T47D (cell line): ENCODE results near the gene BCL7A.

ENCODE experiments used
- DNase-seq, 2 experiments: peaks; one replicate each; pipeline versions ENCODE4 v3.0.0 to v3.0.0-alpha.2; 2011 to 2012; ENCODE audit warnings: low read depth in 1 of 2, low spot score in 1 of 2
- JUND ChIP-seq: IDR thresholded peaks from 2 replicates; pipeline ENCODE4 v1.6.1; 2012; ENCODE audit warnings: low read depth
- in situ Hi-C: cut with HindIII; loops from 2 replicates; pipeline ENCODE4 v1.10.0; 2016; ENCODE audit warnings: low sequenced_read_pairs, low pct_unique_long_range_greater_than_20kb

Gene BCL7A

DNA sequence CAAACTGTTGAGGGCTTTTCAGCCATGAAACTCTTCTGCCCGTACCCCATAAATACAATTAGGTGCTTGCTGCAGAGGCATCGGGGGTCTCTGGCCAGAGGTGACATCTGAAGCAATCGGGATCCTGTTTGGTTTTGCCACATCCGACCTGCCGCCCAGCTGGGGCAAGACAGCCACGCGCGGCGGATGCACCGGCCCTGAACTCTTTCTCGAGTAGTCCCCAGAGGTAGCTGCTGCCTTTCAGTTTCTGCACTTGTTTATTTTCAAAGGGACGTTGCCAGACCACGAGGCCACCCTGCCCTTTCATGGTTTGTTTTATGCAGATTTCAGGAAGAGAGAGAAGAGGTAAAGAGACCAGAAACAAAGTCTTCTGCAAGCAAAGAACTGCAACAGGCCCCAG lies 46.3 kb downstream of the BCL7A start:
- no peak for TF ChIP-seq JUND
- DNase-seq: no peak
- in situ Hi-C loops: no loop called here

DNA sequence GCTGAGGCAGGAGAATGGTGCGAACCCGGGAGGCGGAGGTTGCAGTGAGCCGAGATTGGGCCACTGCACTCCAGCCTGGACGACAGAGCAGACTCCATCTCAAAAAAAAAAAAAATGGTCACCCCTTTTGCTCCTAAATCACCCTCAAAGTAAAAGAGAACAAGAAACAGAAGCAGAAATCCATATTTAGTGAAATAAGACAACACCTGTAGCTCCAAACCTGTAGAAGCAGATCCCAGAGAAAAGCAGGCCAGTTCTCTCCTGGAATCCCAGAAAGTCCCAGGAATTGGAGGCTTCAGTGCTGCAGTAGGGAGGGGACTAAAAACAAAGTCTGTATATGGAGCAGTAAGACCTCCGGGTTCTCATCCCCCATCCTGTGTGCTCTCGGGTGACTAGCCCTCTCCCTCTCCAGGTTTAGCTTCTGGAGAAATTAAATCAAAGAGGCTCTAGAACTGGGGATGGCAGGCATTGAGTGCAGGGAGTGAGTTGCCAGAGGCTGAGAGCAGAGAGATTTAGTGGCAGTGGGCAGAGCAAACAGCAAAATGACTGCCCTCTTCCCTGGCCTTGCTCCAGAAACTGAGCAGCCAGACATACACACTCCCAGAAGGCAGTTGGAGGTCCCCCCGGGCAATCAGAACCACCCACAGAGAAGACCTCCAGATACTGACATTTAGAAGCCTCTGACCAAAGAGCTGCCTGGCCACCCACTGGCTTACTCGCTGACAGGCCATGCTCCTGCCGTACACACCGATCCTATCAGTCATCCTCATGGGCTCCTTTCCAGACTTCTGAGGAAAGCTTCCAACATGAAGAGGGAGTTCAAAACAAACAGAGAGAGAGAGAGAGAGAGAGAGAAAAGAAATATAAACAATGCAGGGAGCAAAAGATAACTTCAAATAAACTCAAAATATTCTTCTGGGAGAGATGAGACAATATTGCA lies 50.6 kb downstream of the BCL7A start:
- peak; percentile 56 to 86 for DNase-seq
- in situ Hi-C loops: no loop called here
- TF ChIP-seq JUND: no peak

- TF ChIP-seq JUND: no peak
- DNase-seq: no peak
- in situ Hi-C loops: no loop called here
These were observed 52.1 kb downstream of the BCL7A start for GRCh38 chr12:122073815-122074214.

DNA sequence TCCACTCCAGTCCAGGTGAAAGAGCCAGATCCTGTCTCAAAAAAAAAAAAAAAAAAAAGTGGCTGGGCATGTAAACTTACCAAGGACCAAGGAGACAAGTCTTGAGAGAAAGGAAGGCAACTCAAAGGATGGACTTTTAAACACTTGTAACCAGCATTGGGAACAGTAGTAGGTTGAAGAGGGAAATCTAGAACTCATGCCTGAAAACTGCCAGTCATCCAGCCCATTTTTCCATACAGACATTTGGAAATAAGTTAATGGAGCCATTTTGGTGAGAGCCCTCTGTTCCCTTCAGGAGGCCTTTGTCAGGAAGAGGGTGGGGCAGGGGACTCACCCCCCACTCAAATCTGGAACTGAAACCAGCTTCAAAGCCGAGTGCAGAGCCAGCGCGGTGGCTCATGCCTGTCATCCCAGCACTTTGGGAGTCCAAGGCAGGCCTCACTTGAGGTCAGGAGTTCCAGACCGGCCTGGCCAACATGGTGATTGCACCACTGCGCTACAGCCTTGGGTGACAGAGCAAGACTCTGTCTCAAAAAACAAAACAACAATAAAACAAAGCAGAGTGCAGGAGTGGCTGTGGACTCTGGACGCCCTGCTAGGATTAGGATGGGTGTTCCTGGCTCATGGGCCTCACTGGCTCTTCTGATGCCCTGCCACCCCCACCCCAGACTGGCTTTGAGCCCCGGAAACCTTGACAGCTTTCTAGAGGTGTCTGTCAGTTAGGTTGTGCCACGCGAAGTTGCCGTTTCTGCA lies 55.2 kb downstream of the BCL7A start:
- no peak for TF ChIP-seq JUND
- in situ Hi-C loops: no loop called here
- DNase-seq: no peak

DNA sequence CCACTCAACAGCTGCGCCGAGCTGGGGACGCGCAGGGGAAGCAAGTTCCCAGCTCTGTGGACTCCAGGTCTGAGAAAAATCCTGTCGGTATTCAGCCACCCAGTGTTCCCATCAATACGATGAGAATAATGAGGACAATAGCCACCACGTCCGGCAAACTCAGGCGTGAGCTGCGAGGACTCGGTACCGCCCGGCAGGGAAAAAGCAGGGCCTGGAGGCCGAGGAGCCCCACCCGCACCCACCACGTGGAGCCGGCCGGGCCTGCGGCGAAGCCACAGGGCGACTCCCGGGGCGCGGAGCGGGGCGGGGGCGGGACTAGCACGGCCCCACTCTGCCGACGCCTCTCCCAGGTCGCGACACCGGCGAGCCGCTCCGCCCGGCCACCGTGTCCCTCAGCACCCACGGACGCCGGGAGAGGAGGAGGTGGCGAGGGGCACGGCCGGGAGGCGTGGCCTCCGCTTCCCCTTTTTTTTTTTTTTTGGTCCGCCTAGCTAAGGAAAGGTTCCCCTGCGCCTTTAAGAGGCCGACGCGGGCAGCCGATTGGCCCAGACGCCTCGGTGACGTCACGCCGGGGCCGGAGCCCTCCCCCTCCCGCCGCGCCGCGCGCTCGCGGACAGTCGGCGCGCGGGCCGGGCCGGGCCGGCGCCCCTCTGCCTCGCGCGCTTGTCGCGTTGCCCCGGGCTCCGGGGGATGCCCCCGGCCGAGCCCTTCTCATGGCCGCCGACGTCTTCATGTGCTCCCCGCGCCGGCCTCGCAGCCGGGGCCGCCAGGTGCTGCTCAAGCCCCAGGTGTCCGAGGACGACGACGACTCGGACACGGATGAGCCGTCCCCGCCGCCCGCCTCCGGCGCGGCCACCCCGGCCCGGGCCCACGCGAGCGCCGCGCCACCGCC lies 56.7 kb downstream of the BCL7A start, which contains the start of gene MLXIP:
Gene MLXIP (plus strand): TSS at position 616 of the 892 bp plus-strand sequence. CDS start 98 bp downstream, at position 714.
- peak; percentile 96 to 99 for DNase-seq
- no peak for TF ChIP-seq JUND
- in situ Hi-C loops: no loop called here

- in situ Hi-C loops: no loop called here
- no peak for TF ChIP-seq JUND
- DNase-seq: peak in 1 of 2 experiments; percentile 57
These were observed 57.4 kb downstream of the BCL7A start for GRCh38 chr12:122079033-122079531.

GRCh38 chr12:122079532-122080081 lies 57.9 kb downstream of the BCL7A start:
- DNase-seq: no peak
- TF ChIP-seq JUND: no peak
- in situ Hi-C loops: no loop called here

GRCh38 chr12:122080149-122081082 lies 58.7 kb downstream of the BCL7A start:
- peak; percentile 73 for DNase-seq
- no peak for TF ChIP-seq JUND
- in situ Hi-C loops: no loop called here

DNA sequence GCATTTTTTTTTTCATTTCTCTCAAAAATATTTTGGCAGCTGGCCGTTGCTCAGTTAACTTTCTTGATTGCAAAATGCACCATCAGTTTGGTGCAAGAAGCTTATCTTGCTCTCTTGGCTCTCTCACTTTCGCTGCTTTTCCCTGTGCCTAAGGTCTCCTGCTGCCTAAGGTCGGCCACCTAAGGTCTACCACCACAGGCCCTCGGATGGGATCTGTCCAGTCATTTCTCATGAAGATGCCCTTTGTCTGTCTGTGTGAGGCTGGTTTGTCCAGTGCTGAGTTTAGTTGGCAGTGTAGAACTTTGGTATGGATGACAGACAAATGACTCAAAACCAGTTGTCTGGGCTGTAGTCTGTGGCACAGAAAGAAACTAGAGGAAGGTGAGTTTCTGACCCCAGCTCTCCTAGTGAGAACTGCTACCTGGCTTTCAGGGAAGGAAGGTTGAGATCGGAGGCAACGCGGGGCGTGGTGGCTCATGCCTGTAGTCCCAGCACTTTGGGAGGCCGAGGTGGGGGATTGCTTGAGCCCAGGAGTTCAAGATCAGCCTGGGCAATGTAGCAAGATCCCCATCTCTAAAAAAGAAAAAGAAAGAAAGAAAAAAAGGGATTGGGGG lies 59.5 kb downstream of the BCL7A start:
- TF ChIP-seq JUND: no peak
- in situ Hi-C loops: no loop called here
- no peak for DNase-seq

DNA sequence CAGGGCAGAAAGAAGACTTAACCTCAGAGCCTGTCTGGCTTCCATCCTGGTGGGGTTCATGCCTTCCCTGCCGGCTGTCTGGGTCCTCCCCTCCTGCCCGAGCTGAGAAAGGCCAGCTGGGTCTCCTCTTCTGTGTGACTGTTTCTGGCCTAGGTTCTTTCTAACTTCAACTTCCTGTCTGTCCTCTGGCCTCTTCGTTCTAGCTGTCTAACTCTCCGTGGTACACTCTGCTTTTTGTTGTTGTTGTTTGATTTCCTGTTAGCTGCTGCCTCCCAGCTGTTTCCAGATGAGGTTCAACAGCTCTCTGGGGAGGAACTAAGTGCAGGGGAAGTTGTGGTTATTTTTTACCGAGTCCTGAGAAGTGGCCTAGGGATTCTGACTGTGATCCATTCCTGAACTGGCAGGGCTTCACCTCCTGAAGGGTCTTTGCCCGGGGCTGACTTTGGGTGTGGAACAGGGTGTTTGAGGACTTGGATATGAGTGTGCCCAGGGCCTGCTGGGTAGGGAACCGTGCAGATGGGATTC lies 60.1 kb downstream of the BCL7A start:
- no peak for DNase-seq
- TF ChIP-seq JUND: no peak
- in situ Hi-C loops: no loop called here
